K562 (cell line): ENCODE results near the gene NUP214. TPM values are rescaled to one million over a fixed set of nuclear protein-coding genes. Genes with fewer than 3 reads are reported as not detected.

ENCODE experiments used
- ATAC-seq: fragments of 200-7000 bp; cut with Tn5 transposase; 3 replicates; pipeline ENCODE4 v1.9.1; 2020; ENCODE audit warnings: moderate library complexity
- BruUV-seq: library from RNA; stranded (reverse); fragments of 400-500 nt; replicated peaks from 2 replicates; lab custom pipeline; 2021; lab: Mats Ljungman, UMichigan
- CTCF ChIA-PET: fragments of 300-600 bp; formaldehyde crosslinking; extraction: SDS; loops from one replicate; lab custom pipeline; 2021; ENCODE audit warnings: low intra/inter-chr PET ratio; lab: Yijun Ruan, JAX
- POLR2A ChIA-PET: fragments of 300-600, 350-650 bp; sonication (Branson Sonifier 250); formaldehyde crosslinking; extraction: SDS; loops from one replicate; lab custom pipeline; 2021; ENCODE audit warnings: antibody characterized with exemption, inconsistent platforms; lab: Yijun Ruan, JAX
- DNase-seq, 4 experiments: peaks; one replicate each; pipeline versions ENCODE4 v3.0.0 to v3.0.0-alpha.2; 2011 to 2018; ENCODE audit warnings: low spot score in 3 of 4, mixed read lengths in 3 of 4; ENCODE audit errors: extremely low read depth in 1 of 4
- FAIRE-seq: peaks from 2 replicates; lab custom pipeline; 2011; peaks lifted over from hg19 to GRCh38; lab: Jason Lieb, UNC
- H2AFZ ChIP-seq: 2 replicates; pipeline ENCODE4 v1.6.0; 2011; ENCODE audit warnings: low read depth, low read length, control low read depth, inconsistent platforms
- H3K27ac ChIP-seq: fragments of 200-600 bp; 3 replicates; pipeline ENCODE4 v1.8.0; 2011; ENCODE audit warnings: low read depth, mild to moderate bottlenecking, control low read depth, inconsistent platforms, low read length, moderate library complexity, mixed read lengths; ENCODE audit errors: extremely low read depth
- H3K27me3 ChIP-seq, 2 experiments: fragments of 300-600 bp in 1 of 2; 2 replicates in 1 of 2; 3 replicates in 1 of 2; pipeline versions ENCODE4 v1.6.0 to v1.8.0; 2011; ENCODE audit warnings: inconsistent platforms in 2 of 2, low read length in 2 of 2, mild to moderate bottlenecking in 1 of 2, mixed read lengths in 1 of 2, moderate library complexity in 1 of 2; ENCODE audit not compliant: control insufficient read depth in 2 of 2, insufficient read depth in 2 of 2
- H3K36me3 ChIP-seq: fragments of 300-600 bp; 3 replicates; pipeline ENCODE4 v1.8.0; 2011; ENCODE audit warnings: mild to moderate bottlenecking, low read length, inconsistent platforms; ENCODE audit not compliant: control insufficient read depth, insufficient read depth
- H3K4me1 ChIP-seq, 2 experiments: fragments of 200-600 bp in 1 of 2; replicated peaks in 1 of 2; 2 replicates in 1 of 2; 3 replicates in 1 of 2; pipeline versions ENCODE4 v1.5.1 to v1.8.0; 2011; ENCODE audit warnings: inconsistent platforms in 2 of 2, low read length in 2 of 2, mild to moderate bottlenecking in 1 of 2, mixed read lengths in 1 of 2, moderate library complexity in 1 of 2; ENCODE audit not compliant: control insufficient read depth in 2 of 2, insufficient read depth in 2 of 2
- H3K4me2 ChIP-seq: 2 replicates; pipeline ENCODE4 v1.6.1; 2011; ENCODE audit warnings: low read length, control low read depth, inconsistent platforms, mixed read lengths; ENCODE audit not compliant: insufficient read depth
- H3K4me3 ChIP-seq: fragments of 200-600 bp; sonication (generic), shearing (Covaris generic); 2 replicates; pipeline ENCODE4 v1.5.1; 2016; ENCODE audit warnings: control low read depth, inconsistent platforms
- H3K79me2 ChIP-seq: fragments of 200-600 bp; 3 replicates; pipeline ENCODE4 v1.8.0; 2011; ENCODE audit warnings: low read length, inconsistent platforms; ENCODE audit not compliant: control insufficient read depth, insufficient read depth
- H3K9ac ChIP-seq, 2 experiments: 2 replicates each; pipeline versions ENCODE4 v1.6.0 to v1.6.1; 2011; ENCODE audit warnings: low read depth in 2 of 2, low read length in 2 of 2, control low read depth in 1 of 2, inconsistent platforms in 1 of 2, mild to moderate bottlenecking in 1 of 2, mixed read lengths in 1 of 2; ENCODE audit not compliant: insufficient read depth in 1 of 2
- H3K9me1 ChIP-seq: one replicate; pipeline ENCODE4 v1.6.0; 2011; ENCODE audit warnings: inconsistent platforms, mild to moderate bottlenecking, low read length, moderate library complexity; ENCODE audit not compliant: control insufficient read depth, insufficient read depth
- H3K9me3 ChIP-seq: replicated peaks from 2 replicates; pipeline ENCODE4 v1.5.1; 2011; ENCODE audit warnings: low read depth, low read length, inconsistent platforms; ENCODE audit not compliant: control insufficient read depth, insufficient read depth
- H4K20me1 ChIP-seq: replicated peaks from 2 replicates; pipeline ENCODE4 v1.6.1; 2011; ENCODE audit warnings: low read length, inconsistent platforms, mixed read lengths; ENCODE audit not compliant: control insufficient read depth, insufficient read depth
- DIDO1 ChIP-seq: fragments of 450-650 bp; IDR thresholded peaks from 2 replicates; pipeline ENCODE4 v1.6.1; 2016; ENCODE audit warnings: low read depth, missing biosample characterization, missing genetic modification characterization
- MBD2 ChIP-seq: sonication (generic); IDR thresholded peaks from 2 replicates; pipeline ENCODE4 v1.6.1; 2016; ENCODE audit warnings: low read depth, borderline replicate concordance
- MLX ChIP-seq, 2 experiments: fragments of 450-650 bp in 1 of 2; sonication (generic) in 1 of 2; formaldehyde crosslinking; conservative IDR thresholded peaks; 2 replicates each; pipeline versions ENCODE4 v1.4.0 to v1.8.1; 2020 to 2022; ENCODE audit warnings: mild to moderate bottlenecking in 1 of 2, missing genetic modification reagents in 1 of 2
- WGBS: fragments of 100-300 bp; shearing (Covaris generic); methylation state at CpG from one replicate; pipeline ENCODE4 v1.1.6; 2016; ENCODE audit warnings: low coverage, mixed read lengths; ENCODE audit not compliant: insufficient coverage; ENCODE audit errors: missing lambda C conversion rate; 5-methylcytosine and 5-hydroxymethylcytosine counted together
- in situ Hi-C: fragments of 300-500 bp; cut with MboI; formaldehyde crosslinking; loops from 4 replicates; pipeline ENCODE4 v1.15.0; 2018; ENCODE audit warnings: inconsistent platforms, mixed read lengths
- intact Hi-C: fragments of 100-400 bp; cut with micrococcal nuclease; formaldehyde crosslinking; loops from 2 replicates; pipeline ENCODE4 v1.14.2; 2022
- polyA plus RNA-seq, 8 experiments: library from polyadenylated mRNA; depleted of rRNA in 4 of 8; stranded (reverse) in 5 of 8; unstranded in 3 of 8; fragments of >200 nt; fragmentation: Nextera tagmentation in 2 of 8; fragmentation: Illumina TruSeq in 1 of 8; extraction: Ambion mirVana in 2 of 8; extraction: Trizol in 1 of 8; gene quantifications; 2 replicates each; pipeline versions ENCODE4 v1.2.1 to v1.2.3, GENCODE V29; 2011 to 2014; ENCODE audit warnings: inconsistent platforms in 1 of 8, missing spikeins in 1 of 8
- total RNA-seq, 7 experiments: library from RNA; depleted of rRNA in 6 of 7; stranded (reverse); fragments of >200 nt in 6 of 7; fragmentation: Illumina TruSeq in 2 of 7; extraction: Trizol in 2 of 7; gene quantifications; 2 replicates each; pipeline versions ENCODE4 v1.2.1 to v1.2.3, GENCODE V29; 2011 to 2021; ENCODE audit warnings: low replicate concordance in 1 of 7

NUP214 gene
- total and polyA plus RNA-seq, 9 of the 15 experiments (the other 6 are each of a cell fraction or from before 2014, with no cell fraction given) = 56.9 to 332 (median 97.1) TPM

- Histone ChIP-seq H2AFZ (no peak overlapping the region), H3K4me1 (peaks cover 13 to 23% of the 10 kb centered on the region in 2 experiments), H3K27me3 (peaks cover 41 to 46% of the 10 kb centered on the region in 2 experiments), H4K20me1 (peaks cover 19% of the 10 kb centered on the region), H3K9ac (peak overlapping the region in 1 of 2 experiments; percentile 3; a peak in 1 of 4 replicates), H3K4me3 (no peak overlapping the region), H3K27ac (no peak overlapping the region), H3K4me2 (no peak overlapping the region), H3K79me2 (peaks cover 27% of the 10 kb centered on the region), H3K9me1 (peaks cover 5% of the 10 kb centered on the region), H3K36me3 (peaks cover 14% of the 10 kb centered on the region), H3K9me3 (no peaks in the 10 kb centered on the region)
- ChIA-PET POLR2A (interaction anchor here (1.4 to 75.1 kb wide), 5 partner anchors 8 to 151 kb away, joined by 4 to 3336 read pairs (median 24); partner anchors contain the start of gene AIF1L), CTCF (no interaction called here)
- FAIRE-seq = no peak
- ATAC-seq = no peak
- no peak for TF ChIP-seq MBD2
- intact Hi-C loops = loop anchor here (10.0 kb wide), 1 partner anchor 213 kb away; no protein-coding TSS in a partner anchor
- in situ Hi-C loops = no loop called here
- DNase-seq = no peak
- no TSS peak for BruUV-seq
- 14% methylated on average over 2 of the region's 2 CpGs for WGBS
Observed at GRCh38 chr9:131122158-131122557, 3.2 kb upstream of the NUP214 start.

DNA sequence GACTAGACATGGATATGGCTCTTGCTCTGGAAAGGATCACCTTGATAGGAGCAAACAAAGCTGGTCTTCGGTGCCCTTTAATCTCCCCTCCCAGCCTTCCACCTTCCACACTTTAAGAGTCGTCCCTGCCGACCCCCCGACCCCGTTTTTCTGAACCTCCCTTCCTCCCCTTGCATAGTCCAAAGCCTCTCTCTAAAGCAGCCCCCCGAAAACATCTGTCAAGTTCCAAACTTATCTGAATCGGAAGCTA is 423 bp upstream of the NUP214 start:
- Histone ChIP-seq H3K9me3 (no peaks in the 10 kb centered on the region), H3K9ac (peak overlapping the region; percentile 83 to 92), H3K36me3 (peaks cover 42% of the 10 kb centered on the region), H3K27me3 (peaks cover 18% of the 10 kb centered on the region in 2 experiments; a peak in 4 of 5 replicates), H2AFZ (peak overlapping the region; percentile 86), H3K4me1 (peaks cover 13 to 23% of the 10 kb centered on the region in 2 experiments), H3K9me1 (peaks cover 5% of the 10 kb centered on the region), H4K20me1 (peaks cover 9% of the 10 kb centered on the region), H3K4me2 (peak overlapping the region; percentile 94), H3K79me2 (peaks cover 47% of the 10 kb centered on the region), H3K27ac (peak overlapping the region; percentile 76), H3K4me3 (peak overlapping the region; percentile 48)
- BruUV-seq = TSS peak; percentile 98
- ATAC-seq (no peak; the same call in 2 of the 3 replicates), FAIRE-seq (no peak), DNase-seq (peak in 1 of 4 experiments; percentile 98)
- intact Hi-C loops = loop anchor here (1.0 to 10.0 kb wide), 6 partner anchors 29 to 210 kb away; partner anchors contain the start of gene AIF1L
- CTCF ChIA-PET = no interaction called here
- in situ Hi-C loops = no loop called here
- 1% methylated on average over 7 of the region's 7 CpGs for WGBS
- 0 out of 4 replicates have a peak, but pooled peaks of 1 of the 2 experiments have one; percentile 95 for TF ChIP-seq MLX (CRISPR knock-in tag; conservative IDR thresholded peaks at IDR 0.05)
- no peak for TF ChIP-seq DIDO1 (tag)
- POLR2A ChIA-PET = interaction anchor here (0.6 to 75.1 kb wide), 43 partner anchors 8 to 358 kb away, joined by 3 to 3336 read pairs (median 5); partner anchors contain the start of genes AIF1L and FAM78A
